Activated CD4-positive, CD25-positive, alpha-beta regulatory T cell (primary cell): ENCODE data around the gene SMIM30.
"Not testable (repeated sequence)": the region's sequence is repeated elsewhere in the genome, so short reads cannot be mapped to it uniquely, and the experiment has no call there.

Source experiments
- DNase-seq, 4 experiments: peaks; one replicate each; lab custom pipeline; 2025; lab: John Stamatoyannopoulos, UW

SMIM30 gene, protein sequence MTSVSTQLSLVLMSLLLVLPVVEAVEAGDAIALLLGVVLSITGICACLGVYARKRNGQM

GRCh38 chr7:113118074-113118959, at the start of gene SMIM30:
SMIM30 (minus strand) TSS chr7:113118554; CDS start chr7:113117578, 976 bp downstream.
- peak; percentile 64 to 79 (median 77) for DNase-seq

GRCh38 chr7:113166176-113166575, 47.8 kb upstream of the SMIM30 start:
- not testable (repeated sequence) for DNase-seq

DNA sequence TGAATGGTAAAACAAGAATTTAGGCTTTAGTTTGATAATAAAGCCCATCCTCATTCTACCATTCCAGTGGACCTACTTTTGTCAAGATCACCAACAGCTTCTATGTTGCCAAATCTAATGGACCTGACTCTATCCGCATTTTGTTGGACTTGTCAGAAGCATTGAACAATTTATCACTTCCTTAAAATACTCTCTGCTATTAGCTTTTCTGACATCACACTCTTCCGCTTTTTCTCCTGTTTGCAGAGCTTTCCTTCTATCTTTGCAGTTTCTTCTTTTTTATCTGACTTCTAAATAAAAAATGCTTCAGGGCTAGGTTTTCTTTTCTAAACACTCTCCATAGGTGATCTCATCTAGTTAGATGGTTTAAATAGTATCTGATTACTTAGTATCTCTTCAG, 42.7 kb upstream of the SMIM30 start:
- DNase-seq: no peak

GRCh38 chr7:113159746-113160339, 41.5 kb upstream of the SMIM30 start:
- DNase-seq: no peak

- no peak for DNase-seq
These were observed 40.4 kb upstream of the SMIM30 start for GRCh38 chr7:113158756-113159155.

- DNase-seq: no peak
These were observed 35.8 kb upstream of the SMIM30 start for GRCh38 chr7:113154117-113154516.

GRCh38 chr7:113144817-113145216, 26.5 kb upstream of the SMIM30 start:
- DNase-seq: no peak

DNA sequence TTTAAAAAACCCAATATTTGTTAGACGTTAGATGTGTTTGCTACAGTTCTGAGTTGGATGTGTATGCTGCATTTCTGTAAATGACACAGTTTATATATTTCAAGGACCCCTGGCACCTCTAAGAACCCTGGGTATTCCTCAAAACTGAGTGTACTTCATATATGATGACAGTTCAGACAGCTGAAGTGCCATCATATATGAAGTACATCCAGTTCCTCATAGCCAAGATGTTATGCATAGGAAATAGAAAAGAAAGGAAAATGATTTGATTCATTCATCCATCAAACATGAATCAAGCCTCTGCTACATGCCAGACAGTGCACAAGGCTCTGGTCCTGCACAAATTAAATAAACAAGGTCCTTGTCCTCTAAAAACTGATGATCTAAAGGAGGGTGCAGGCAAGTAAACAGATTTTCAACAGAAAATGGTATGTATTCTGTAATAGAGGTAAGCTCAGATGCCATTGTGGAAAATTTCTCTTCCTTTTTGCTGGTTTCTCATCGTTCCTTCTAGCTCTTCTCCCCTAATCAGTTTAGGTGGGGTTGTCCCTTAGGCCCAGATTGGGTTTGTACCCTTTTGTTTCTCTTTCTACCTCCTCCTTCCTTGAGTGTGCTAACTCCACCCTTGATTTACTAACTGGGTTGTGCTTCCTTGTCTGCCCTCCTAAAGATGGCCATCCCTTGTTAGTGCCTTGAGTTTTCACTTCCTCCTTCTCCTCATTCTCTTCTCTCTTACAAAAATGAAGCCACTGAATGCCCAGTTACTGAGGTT, 25.3 kb upstream of the SMIM30 start:
- DNase-seq: no peak

GRCh38 chr7:113142385-113143119, 24.2 kb upstream of the SMIM30 start:
- DNase-seq: no peak

DNA sequence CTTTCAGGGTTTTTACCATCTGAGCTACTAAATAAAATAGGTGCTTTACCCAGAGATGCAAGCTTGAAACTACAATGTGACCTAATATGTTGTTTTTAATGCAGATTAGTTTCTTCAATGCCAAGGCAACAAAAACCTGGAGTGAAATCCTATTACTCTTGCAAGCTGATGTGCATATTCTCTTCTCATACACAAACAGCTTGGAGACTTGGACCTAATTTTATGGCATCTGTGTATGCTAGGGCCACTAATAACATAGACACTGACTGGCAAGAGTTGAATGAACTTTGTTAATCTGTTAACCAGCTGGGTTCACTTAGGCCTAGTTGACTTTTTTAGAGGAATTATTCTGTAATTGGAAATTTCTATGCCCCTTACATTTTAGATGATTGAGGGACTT, 23.4 kb upstream of the SMIM30 start:
- DNase-seq: no peak

- DNase-seq: no peak
These were observed 22.6 kb upstream of the SMIM30 start for GRCh38 chr7:113140956-113141355.

DNA sequence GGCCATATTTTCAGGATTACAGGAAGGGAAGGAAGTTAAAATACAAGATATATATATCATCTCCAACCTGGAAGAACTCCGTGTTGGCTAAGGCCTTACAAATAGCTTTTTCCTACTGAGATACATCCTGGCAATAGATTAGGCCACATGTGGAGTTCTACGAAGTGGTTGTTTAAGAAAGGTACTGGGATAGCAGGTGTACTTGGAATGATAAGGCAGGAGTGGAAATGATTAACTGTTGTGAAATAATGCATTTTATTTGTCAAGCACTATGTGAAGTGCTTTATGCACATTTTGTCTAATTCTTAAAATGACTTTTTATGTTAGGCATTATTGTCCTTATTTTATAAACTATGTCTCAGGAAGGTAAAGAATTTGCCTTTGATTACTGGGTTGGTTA, 18.9 kb upstream of the SMIM30 start:
- no peak for DNase-seq

DNA sequence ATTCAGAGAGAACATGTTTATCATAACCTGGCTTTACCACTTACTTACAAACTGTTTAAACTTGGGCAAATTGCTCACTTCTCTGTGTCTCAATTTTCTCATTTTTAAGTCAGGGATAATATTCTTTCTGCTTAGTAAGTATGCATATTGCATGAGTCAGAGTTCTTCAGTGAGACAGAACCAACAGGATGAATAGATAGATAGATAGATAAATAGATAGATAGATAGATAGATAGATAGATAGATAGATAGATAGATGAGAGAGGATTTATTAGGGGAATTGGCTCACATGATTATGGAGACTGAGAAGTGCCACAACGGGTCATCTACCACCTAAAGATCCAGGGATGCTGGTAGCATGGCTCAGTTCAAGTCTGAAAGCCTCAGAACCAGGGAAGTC, 15.7 kb upstream of the SMIM30 start:
- DNase-seq: no peak

- no peak for DNase-seq
These were observed 13.0 kb upstream of the SMIM30 start for GRCh38 chr7:113131367-113131766.

DNA sequence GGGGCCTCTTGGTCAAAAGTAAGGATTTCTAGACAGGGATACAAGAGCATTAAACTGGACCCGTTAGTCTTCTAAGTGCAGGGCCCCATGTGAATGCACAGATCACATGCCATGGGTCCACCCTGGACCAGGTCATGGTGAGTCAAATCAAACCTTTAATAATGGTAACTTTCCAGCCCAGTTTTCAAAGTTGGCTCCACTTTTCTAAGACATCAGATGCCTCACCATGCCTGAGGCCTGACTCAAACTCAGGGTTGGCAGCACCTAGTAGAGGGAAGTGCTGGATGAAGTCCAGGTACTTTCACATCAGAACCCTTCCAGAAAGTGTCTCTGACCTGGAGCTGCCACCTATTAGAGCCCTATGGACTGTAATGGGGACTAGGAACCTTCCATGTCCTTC, 9.7 kb upstream of the SMIM30 start:
- no peak for DNase-seq

DNA sequence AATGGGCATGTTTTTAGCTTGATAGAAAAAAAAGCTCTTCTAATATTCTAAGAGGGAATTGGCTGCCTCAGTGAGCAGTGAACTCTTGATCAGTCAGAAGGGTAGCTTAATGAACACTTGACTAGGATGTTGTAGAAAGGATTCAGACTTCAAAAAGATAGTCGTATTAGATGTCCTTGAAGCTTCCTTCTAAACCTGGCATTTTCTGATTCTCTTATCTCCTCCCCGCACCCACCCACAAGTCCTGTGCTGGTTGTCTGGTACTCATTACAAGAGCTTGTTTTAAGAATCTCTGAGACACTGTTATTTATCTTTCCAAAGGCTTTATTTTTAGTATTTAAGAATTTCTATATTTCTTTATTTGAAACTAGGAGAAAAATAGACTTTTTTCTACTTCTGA, 7.4 kb upstream of the SMIM30 start:
- no peak for DNase-seq

GRCh38 chr7:113122744-113123143, 4.4 kb upstream of the SMIM30 start:
- no peak for DNase-seq

DNA sequence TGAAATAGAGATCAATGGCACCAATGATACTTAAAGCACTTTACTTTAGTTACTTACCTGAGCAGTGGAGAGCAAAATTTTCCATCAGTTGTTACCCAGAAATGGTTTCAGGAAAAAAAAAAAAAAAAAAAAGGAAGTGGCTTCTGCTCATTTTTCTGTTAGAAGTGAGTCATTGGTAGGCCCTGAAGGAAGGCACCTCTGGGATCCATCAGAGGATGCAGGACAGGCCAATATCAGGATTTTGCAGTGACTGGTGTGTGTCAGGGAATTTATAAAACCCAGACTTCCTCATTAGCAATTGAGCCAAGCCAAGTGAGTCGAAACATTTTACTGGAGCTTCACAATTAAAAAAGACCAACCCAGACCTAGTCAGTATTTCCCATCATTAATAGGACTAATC, 2.3 kb upstream of the SMIM30 start:
- DNase-seq: no peak

GRCh38 chr7:113119429-113119828, 1.1 kb upstream of the SMIM30 start:
- DNase-seq: no peak

DNA sequence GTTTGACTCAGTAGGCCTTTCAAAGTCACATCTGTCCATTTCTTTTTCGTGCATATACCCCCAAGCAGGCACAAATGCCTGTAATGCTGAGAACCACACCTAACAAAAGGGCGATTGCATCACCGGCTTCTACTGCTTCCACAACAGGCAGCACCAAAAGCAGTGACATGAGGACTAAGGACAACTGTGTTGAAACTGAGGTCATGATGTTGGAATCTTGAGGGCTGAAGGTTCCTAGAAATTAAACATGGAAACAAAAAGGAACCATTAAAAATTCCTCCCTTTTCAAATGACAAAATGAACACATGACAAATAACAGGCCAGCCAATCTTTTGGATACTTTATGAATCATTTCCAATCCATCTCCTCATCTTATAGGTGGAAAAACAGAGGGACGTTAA, 980 bp downstream of the SMIM30 start:
- not testable (repeated sequence) for DNase-seq

DNA sequence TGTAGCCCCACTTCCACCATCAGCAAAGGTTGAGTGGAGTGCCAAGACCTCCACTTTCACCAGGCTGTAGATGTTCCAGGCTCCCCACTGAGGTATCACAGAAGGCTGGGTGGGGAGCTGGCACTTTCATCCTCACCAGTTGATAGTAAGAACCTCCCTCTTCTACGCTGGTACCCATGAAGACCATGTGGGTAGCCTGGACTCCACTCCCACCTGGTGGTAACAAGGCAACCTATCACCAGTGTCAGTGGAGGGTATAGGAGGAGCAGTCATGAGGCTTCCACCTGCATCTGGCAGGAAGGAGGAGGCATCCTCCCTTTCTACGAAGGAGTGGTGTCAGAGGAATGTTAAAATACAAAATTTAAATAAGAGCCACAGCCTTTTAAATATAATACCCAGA, 4.4 kb downstream of the SMIM30 start:
- DNase-seq: no peak

- DNase-seq: no peak
These were observed 8.6 kb downstream of the SMIM30 start for GRCh38 chr7:113109718-113110117.
